WTC11 (cell line): ENCODE measurements around the gene IVNS1ABP. TPM values are rescaled to one million over a fixed set of nuclear protein-coding genes. Genes with fewer than 3 reads are reported as not detected.

Source experiments
- ATAC-seq: fragments of 200-7000 bp; cut with Tn5 transposase; 2 replicates; pipeline ENCODE4 v1.10.0; 2021; ENCODE audit warnings: mild to moderate bottlenecking, moderate library complexity
- CTCF ChIA-PET: fragments of 300-600 bp; sonication (Branson Sonifier 250); formaldehyde crosslinking; loops from one replicate; lab custom pipeline; 2021; ENCODE audit warnings: antibody characterized with exemption; lab: Charles Lee
- POLR2A ChIA-PET: fragments of 350-600 bp; sonication (Branson Sonifier 250); formaldehyde crosslinking; loops from one replicate; lab custom pipeline; 2021; ENCODE audit warnings: antibody characterized with exemption; lab: Charles Lee
- DNase-seq: peaks from one replicate; pipeline ENCODE4 v3.0.0; 2021; ENCODE audit warnings: low spot score
- H3K27ac Mint-ChIP-seq: 2 replicates; pipeline ENCODE4 v1.8.0; 2021; ENCODE audit warnings: mixed read lengths
- H3K27me3 Mint-ChIP-seq: 2 replicates; pipeline ENCODE4 v1.8.0; 2021; ENCODE audit warnings: low read depth, mild to moderate bottlenecking, moderate library complexity, mixed read lengths
- H3K36me3 Mint-ChIP-seq: 2 replicates; pipeline ENCODE4 v1.8.0; 2021; ENCODE audit warnings: mixed read lengths
- H3K4me1 Mint-ChIP-seq: 2 replicates; pipeline ENCODE4 v1.8.0; 2022; ENCODE audit warnings: mixed read lengths
- H3K4me3 Mint-ChIP-seq: 2 replicates; pipeline ENCODE4 v1.8.0; 2021; ENCODE audit warnings: mild to moderate bottlenecking, moderate library complexity, mixed read lengths
- H3K9me3 Mint-ChIP-seq: 2 replicates; pipeline ENCODE4 v1.8.0; 2021; ENCODE audit warnings: mixed read lengths
- AR ChIP-seq: fragments of 250-450 bp; sonication (Bioruptor Pico); IDR thresholded peaks from 2 replicates; pipeline ENCODE4 v1.9.0; 2021; ENCODE audit warnings: mild to moderate bottlenecking
- CREM ChIP-seq: sonication (generic); formaldehyde crosslinking; IDR thresholded peaks from 2 replicates; pipeline ENCODE4 v1.8.1; 2022; ENCODE audit warnings: mild to moderate bottlenecking, missing genetic modification reagents, moderate library complexity
- NR1H2 ChIP-seq: sonication (generic); formaldehyde crosslinking; IDR thresholded peaks from 2 replicates; pipeline ENCODE4 v1.9.0; 2021; ENCODE audit warnings: mild to moderate bottlenecking, moderate library complexity, missing genetic modification reagents
- RORB ChIP-seq: fragments of 250-450 bp; sonication (Bioruptor Pico); IDR thresholded peaks from 2 replicates; pipeline ENCODE4 v1.9.0; 2021; ENCODE audit warnings: mild to moderate bottlenecking
- SOX15 ChIP-seq: fragments of 250-450 bp; sonication (Bioruptor Pico); IDR thresholded peaks from 2 replicates; pipeline ENCODE4 v1.9.0; 2021; ENCODE audit warnings: mild to moderate bottlenecking
- TP53 ChIP-seq: sonication (generic); formaldehyde crosslinking; IDR thresholded peaks from 2 replicates; pipeline ENCODE4 v1.8.1; 2023; ENCODE audit warnings: mild to moderate bottlenecking, missing genetic modification reagents
- ZMAT4 ChIP-seq: fragments of 250-450 bp; sonication (Bioruptor Pico); IDR thresholded peaks from 2 replicates; pipeline ENCODE4 v1.9.0; 2021; ENCODE audit warnings: mild to moderate bottlenecking
- ZNF219 ChIP-seq: sonication (generic); formaldehyde crosslinking; IDR thresholded peaks from 2 replicates; pipeline ENCODE4 v1.8.0; 2023; ENCODE audit warnings: missing genetic modification reagents, mild to moderate bottlenecking, borderline replicate concordance
- ZNF232 ChIP-seq: sonication (generic); formaldehyde crosslinking; IDR thresholded peaks from 2 replicates; pipeline ENCODE4 v1.8.0; 2022; ENCODE audit warnings: mild to moderate bottlenecking, missing genetic modification reagents
- ZNF512 ChIP-seq: sonication (generic); formaldehyde crosslinking; IDR thresholded peaks from 2 replicates; pipeline ENCODE4 v1.8.1; 2022; ENCODE audit warnings: missing genetic modification reagents, borderline replicate concordance
- ZNF532 ChIP-seq: fragments of 250-450 bp; sonication (Bioruptor Pico); IDR thresholded peaks from 2 replicates; pipeline ENCODE4 v1.9.0; 2021; ENCODE audit warnings: mild to moderate bottlenecking, borderline replicate concordance
- total RNA-seq: library from RNA; stranded (reverse); gene quantifications from 3 replicates; pipeline ENCODE4 v1.2.3, GENCODE V29; 2021
- TF ChIP-seq, protein P1 (sequence below): sonication (generic); formaldehyde crosslinking; IDR thresholded peaks from 2 replicates; pipeline ENCODE4 v1.8.1; 2023; ENCODE audit warnings: mild to moderate bottlenecking, missing genetic modification reagents
- TF ChIP-seq, protein P2 (sequence below): sonication (generic); formaldehyde crosslinking; IDR thresholded peaks from 2 replicates; pipeline ENCODE4 v1.8.0; 2022; ENCODE audit warnings: mild to moderate bottlenecking, missing genetic modification reagents
- TF ChIP-seq, protein P3 (sequence below): sonication (generic); formaldehyde crosslinking; IDR thresholded peaks from 2 replicates; pipeline ENCODE4 v1.8.1; 2023; ENCODE audit warnings: mild to moderate bottlenecking, missing genetic modification reagents, moderate library complexity
- TF ChIP-seq, protein P4 (sequence below): sonication (generic); formaldehyde crosslinking; IDR thresholded peaks from 2 replicates; pipeline ENCODE4 v1.8.0; 2022; ENCODE audit warnings: missing genetic modification reagents

The IVNS1ABP gene
- total RNA-seq, 1 experiment from 2014 or later: 159 TPM

GRCh38 chr1:185287451-185287850 lies 29.6 kb downstream of the IVNS1ABP start (continued):
- TF ChIP-seq, protein P1, sequence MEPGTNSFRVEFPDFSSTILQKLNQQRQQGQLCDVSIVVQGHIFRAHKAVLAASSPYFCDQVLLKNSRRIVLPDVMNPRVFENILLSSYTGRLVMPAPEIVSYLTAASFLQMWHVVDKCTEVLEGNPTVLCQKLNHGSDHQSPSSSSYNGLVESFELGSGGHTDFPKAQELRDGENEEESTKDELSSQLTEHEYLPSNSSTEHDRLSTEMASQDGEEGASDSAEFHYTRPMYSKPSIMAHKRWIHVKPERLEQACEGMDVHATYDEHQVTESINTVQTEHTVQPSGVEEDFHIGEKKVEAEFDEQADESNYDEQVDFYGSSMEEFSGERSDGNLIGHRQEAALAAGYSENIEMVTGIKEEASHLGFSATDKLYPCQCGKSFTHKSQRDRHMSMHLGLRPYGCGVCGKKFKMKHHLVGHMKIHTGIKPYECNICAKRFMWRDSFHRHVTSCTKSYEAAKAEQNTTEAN (CRISPR knock-in tag): no peak
- no peak for TF ChIP-seq ZNF532
- TF ChIP-seq ZMAT4: no peak
- no peak for TF ChIP-seq ZNF512 (CRISPR knock-in tag)

DNA sequence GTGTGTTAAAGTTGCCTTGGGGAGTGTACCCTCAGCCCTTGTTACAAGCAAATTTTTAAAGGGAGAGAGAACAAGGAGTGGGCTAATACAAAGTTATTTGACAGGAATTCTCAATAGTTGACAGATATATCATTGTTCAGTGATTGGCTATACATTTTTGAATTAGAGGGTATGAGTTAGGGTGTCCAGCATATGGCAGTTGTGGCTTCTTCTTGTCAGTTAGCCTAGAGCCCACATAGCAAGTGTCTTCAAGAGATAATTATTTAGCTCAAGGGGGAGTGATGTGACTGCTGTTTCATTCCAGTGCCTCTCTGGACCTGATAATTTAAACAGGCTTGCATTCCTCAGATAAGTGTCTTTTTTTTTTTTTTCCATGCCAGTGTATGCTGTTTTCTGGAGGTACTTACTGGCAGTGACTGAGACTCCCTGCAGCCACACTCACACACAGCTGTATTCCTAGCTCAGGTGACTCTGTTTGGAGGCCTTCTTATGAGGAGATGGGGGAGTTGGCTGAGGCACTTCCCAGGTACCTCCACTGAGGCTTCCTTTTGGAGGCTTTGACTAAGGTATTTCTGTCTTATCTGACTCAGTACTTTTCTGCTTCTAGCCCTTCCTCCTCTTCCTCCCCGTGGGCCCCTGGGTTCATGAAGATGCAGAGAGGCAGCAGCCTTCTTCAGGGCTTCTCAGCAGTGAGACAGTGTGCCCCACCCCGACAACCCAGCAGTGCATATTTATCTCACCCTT lies 32.3 kb downstream of the IVNS1ABP start:
- DNase-seq (no peak), ATAC-seq (peak; percentile 59)
- Mint-ChIP-seq H3K27ac (no peak overlapping the region), H3K27me3 (no peaks in the 10 kb centered on the region), H3K4me3 (no peak overlapping the region), H3K36me3 (no peaks in the 10 kb centered on the region), H3K4me1 (no peaks in the 10 kb centered on the region), H3K9me3 (peaks cover 4% of the 10 kb centered on the region)
- POLR2A ChIA-PET: no interaction called here
- CTCF ChIA-PET: no interaction called here
- TF ChIP-seq ZNF512 (CRISPR knock-in tag) (no peak), RORB (CRISPR knock-in tag) (no peak), CREM (CRISPR knock-in tag) (no peak), TP53 (CRISPR knock-in tag) (no peak), ZNF232 (CRISPR knock-in tag) (no peak), ZNF219 (CRISPR knock-in tag) (no peak), AR (CRISPR knock-in tag) (no peak), NR1H2 (no peak), SOX15 (no peak)
- TF ChIP-seq, protein P2, sequence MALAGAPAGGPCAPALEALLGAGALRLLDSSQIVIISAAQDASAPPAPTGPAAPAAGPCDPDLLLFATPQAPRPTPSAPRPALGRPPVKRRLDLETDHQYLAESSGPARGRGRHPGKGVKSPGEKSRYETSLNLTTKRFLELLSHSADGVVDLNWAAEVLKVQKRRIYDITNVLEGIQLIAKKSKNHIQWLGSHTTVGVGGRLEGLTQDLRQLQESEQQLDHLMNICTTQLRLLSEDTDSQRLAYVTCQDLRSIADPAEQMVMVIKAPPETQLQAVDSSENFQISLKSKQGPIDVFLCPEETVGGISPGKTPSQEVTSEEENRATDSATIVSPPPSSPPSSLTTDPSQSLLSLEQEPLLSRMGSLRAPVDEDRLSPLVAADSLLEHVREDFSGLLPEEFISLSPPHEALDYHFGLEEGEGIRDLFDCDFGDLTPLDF (CRISPR knock-in tag): no peak
- TF ChIP-seq, protein P3, sequence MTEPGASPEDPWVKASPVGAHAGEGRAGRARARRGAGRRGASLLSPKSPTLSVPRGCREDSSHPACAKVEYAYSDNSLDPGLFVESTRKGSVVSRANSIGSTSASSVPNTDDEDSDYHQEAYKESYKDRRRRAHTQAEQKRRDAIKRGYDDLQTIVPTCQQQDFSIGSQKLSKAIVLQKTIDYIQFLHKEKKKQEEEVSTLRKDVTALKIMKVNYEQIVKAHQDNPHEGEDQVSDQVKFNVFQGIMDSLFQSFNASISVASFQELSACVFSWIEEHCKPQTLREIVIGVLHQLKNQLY (CRISPR knock-in tag): no peak
- TF ChIP-seq, protein P4, sequence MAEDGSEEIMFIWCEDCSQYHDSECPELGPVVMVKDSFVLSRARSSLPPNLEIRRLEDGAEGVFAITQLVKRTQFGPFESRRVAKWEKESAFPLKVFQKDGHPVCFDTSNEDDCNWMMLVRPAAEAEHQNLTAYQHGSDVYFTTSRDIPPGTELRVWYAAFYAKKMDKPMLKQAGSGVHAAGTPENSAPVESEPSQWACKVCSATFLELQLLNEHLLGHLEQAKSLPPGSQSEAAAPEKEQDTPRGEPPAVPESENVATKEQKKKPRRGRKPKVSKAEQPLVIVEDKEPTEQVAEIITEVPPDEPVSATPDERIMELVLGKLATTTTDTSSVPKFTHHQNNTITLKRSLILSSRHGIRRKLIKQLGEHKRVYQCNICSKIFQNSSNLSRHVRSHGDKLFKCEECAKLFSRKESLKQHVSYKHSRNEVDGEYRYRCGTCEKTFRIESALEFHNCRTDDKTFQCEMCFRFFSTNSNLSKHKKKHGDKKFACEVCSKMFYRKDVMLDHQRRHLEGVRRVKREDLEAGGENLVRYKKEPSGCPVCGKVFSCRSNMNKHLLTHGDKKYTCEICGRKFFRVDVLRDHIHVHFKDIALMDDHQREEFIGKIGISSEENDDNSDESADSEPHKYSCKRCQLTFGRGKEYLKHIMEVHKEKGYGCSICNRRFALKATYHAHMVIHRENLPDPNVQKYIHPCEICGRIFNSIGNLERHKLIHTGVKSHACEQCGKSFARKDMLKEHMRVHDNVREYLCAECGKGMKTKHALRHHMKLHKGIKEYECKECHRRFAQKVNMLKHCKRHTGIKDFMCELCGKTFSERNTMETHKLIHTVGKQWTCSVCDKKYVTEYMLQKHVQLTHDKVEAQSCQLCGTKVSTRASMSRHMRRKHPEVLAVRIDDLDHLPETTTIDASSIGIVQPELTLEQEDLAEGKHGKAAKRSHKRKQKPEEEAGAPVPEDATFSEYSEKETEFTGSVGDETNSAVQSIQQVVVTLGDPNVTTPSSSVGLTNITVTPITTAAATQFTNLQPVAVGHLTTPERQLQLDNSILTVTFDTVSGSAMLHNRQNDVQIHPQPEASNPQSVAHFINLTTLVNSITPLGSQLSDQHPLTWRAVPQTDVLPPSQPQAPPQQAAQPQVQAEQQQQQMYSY (CRISPR knock-in tag): no peak
